Lower lobe of right lung (tissue), 2 donors: ENCODE results near the gene SLC6A18. TPM values are rescaled to one million over a fixed set of nuclear protein-coding genes. Genes with fewer than 3 reads are reported as not detected.

Experiments
- ATAC-seq, 2 donors: fragments of 200-7000 bp; cut with Tn5 transposase; one replicate each; pipeline ENCODE4 v1.9.1; 2020 to 2022; ENCODE audit warnings: mild to moderate bottlenecking in 2 of 2, moderate library complexity in 2 of 2
- DNase-seq: peaks from one replicate; pipeline ENCODE4 v3.0.0-alpha.2; 2020
- H3K27ac ChIP-seq: fragments of 200-600 bp; one replicate; pipeline ENCODE4 v1.8.0; 2022
- H3K27me3 ChIP-seq: fragments of 200-600 bp; one replicate; pipeline ENCODE4 v1.8.0; 2022; ENCODE audit warnings: low read depth
- H3K36me3 ChIP-seq: fragments of 200-600 bp; one replicate; pipeline ENCODE4 v1.8.0; 2022; ENCODE audit warnings: mild to moderate bottlenecking
- H3K4me1 ChIP-seq: fragments of 200-600 bp; one replicate; pipeline ENCODE4 v1.8.0; 2022
- H3K4me3 ChIP-seq: fragments of 200-600 bp; one replicate; pipeline ENCODE4 v1.8.0; 2022; ENCODE audit warnings: mild to moderate bottlenecking
- H3K9me3 ChIP-seq: fragments of 200-600 bp; one replicate; pipeline ENCODE4 v1.8.0; 2022
- intact Hi-C: fragments of 100-400 bp; cut with DNase I; formaldehyde crosslinking; loops from one replicate; pipeline ENCODE4 v1.11.0; 2022
- total RNA-seq: library from RNA; stranded (reverse); fragmentation: NEBNext Ultra II Directional; extraction: Animal tissue kit (Norgen Biotek cat#: 25700); gene quantifications from one replicate; pipeline ENCODE4 v1.2.1, GENCODE V29; 2021
- TF ChIP-seq, protein P1 (sequence below): fragments of 200-600 bp; IDR thresholded peaks from one replicate; pipeline ENCODE4 v1.8.0; 2022; ENCODE audit warnings: antibody characterized with exemption, mild to moderate bottlenecking
- donor health status: DM: no; HTN: yes; CAD: no; lungs with severe emphysema.

Gene SLC6A18
- total RNA-seq, 1 donor from 2014 or later: not detected

DNA sequence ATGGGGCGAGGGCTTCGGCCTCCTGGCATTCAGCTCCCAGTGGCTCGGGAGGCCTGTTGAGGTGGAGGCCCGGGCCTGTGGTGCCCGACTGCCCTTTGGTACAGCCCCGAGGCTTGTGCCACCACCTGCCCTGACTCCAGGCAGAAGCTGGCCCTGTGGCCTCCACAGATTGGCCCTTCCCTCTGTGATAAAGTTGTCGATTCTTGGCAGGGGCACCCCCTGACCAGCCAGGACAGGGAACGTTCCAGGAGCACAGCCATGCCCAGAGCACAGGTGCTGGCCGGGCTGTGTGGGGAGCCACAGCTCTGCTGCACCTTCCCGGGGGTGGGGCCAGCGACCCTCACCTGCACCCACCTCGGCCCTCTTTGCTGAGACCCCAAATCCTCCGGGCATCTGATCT lies 32.7 kb downstream of the SLC6A18 start:
- intact Hi-C loops: no loop called here
- Histone ChIP-seq H3K27ac (no peak overlapping the region), H3K27me3 (no peaks in the 10 kb centered on the region), H3K4me1 (no peaks in the 10 kb centered on the region), H3K4me3 (no peak overlapping the region), H3K9me3 (no peaks in the 10 kb centered on the region), H3K36me3 (no peaks in the 10 kb centered on the region)
- TF ChIP-seq, protein P1, sequence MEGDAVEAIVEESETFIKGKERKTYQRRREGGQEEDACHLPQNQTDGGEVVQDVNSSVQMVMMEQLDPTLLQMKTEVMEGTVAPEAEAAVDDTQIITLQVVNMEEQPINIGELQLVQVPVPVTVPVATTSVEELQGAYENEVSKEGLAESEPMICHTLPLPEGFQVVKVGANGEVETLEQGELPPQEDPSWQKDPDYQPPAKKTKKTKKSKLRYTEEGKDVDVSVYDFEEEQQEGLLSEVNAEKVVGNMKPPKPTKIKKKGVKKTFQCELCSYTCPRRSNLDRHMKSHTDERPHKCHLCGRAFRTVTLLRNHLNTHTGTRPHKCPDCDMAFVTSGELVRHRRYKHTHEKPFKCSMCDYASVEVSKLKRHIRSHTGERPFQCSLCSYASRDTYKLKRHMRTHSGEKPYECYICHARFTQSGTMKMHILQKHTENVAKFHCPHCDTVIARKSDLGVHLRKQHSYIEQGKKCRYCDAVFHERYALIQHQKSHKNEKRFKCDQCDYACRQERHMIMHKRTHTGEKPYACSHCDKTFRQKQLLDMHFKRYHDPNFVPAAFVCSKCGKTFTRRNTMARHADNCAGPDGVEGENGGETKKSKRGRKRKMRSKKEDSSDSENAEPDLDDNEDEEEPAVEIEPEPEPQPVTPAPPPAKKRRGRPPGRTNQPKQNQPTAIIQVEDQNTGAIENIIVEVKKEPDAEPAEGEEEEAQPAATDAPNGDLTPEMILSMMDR: no peak
- no peak for ATAC-seq
- DNase-seq: no peak

DNA sequence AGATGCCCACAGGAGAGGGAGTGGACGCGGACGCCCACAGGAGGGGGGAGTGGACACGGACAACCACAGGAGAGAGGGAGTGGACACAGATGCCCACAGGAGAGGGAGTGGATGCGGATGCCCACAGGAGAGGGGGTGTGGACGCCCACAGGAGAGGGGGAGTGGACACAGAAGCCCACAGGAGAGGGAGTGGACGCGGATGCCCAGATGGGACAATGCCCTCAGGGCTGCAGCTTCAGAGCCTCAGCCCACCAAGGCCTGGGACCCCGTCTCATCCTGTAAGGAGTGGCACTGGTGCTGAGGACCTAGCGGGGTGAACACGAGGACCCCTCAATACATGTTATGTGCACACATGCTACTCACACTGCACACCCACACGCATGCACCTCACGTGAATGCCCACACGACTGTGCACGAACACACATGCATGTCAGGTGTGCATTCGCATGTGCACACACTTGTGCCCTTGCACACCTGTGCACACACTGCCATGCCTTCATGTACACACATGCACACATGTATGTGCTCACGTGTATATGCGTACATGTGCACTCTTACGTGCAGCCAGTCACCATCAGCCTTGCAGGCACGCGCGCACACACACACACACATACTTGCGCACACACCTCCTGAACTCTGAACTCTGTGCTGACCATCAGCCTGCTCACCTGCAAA lies 34.8 kb downstream of the SLC6A18 start:
- intact Hi-C loops: no loop called here
- TF ChIP-seq, protein P1: no peak
- Histone ChIP-seq H3K36me3 (no peaks in the 10 kb centered on the region), H3K9me3 (no peaks in the 10 kb centered on the region), H3K27ac (no peak overlapping the region), H3K4me3 (no peak overlapping the region), H3K4me1 (no peaks in the 10 kb centered on the region), H3K27me3 (no peaks in the 10 kb centered on the region)
- DNase-seq (no peak), ATAC-seq (no peak)

DNA sequence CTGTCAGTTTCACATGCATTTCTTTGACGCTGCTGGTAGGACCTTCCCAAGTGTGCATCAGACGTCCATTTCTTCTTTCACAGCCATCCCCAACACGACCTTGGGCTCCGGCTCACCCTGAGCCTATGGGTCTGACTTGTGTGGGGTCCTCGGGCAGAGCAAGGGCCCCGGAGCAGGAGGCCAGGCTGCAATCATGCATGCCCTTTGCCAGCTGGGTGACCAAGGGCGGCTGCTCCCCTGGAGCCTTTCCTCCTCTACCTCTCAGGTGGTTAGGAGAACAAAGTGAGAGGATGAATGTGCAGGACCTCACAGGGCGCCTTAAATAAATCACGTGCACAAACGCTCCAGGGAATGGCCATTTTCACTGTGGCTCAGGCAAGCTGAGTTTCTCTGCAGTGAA lies 36.5 kb downstream of the SLC6A18 start:
- no peaks in the 10 kb centered on the region for H3K9me3 ChIP-seq
- no peak overlapping the region for H3K27ac ChIP-seq
- no peaks in the 10 kb centered on the region for H3K4me1 ChIP-seq
- TF ChIP-seq, protein P1: no peak
- H3K4me3 ChIP-seq: no peak overlapping the region
- no peak for ATAC-seq
- DNase-seq: no peak
- no peaks in the 10 kb centered on the region for H3K27me3 ChIP-seq
- intact Hi-C loops: no loop called here
- no peaks in the 10 kb centered on the region for H3K36me3 ChIP-seq

DNA sequence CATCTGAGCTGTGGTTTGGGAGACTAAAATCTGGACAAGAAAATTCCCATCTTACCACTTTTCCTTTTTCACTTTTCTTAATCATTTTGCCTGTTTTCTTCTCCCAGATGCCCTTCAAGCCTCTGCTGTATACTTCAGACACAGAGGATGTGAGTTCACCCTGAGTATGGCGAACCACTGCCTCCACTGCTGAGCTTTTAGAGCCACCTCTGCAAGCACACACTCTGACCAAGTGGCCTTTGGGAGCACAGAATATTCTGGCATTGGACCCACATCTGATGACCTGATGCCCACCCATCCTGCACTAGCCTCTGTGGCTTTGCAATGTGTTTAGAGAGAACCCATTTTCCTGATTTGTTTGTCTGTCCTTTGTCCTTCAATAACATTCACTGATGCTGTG lies 37.2 kb downstream of the SLC6A18 start:
- H3K4me1 ChIP-seq: no peaks in the 10 kb centered on the region
- H3K36me3 ChIP-seq: no peaks in the 10 kb centered on the region
- H3K27me3 ChIP-seq: no peaks in the 10 kb centered on the region
- no peaks in the 10 kb centered on the region for H3K9me3 ChIP-seq
- TF ChIP-seq, protein P1: no peak
- H3K4me3 ChIP-seq: no peak overlapping the region
- DNase-seq: no peak
- intact Hi-C loops: no loop called here
- no peak overlapping the region for H3K27ac ChIP-seq
- ATAC-seq: no peak

DNA sequence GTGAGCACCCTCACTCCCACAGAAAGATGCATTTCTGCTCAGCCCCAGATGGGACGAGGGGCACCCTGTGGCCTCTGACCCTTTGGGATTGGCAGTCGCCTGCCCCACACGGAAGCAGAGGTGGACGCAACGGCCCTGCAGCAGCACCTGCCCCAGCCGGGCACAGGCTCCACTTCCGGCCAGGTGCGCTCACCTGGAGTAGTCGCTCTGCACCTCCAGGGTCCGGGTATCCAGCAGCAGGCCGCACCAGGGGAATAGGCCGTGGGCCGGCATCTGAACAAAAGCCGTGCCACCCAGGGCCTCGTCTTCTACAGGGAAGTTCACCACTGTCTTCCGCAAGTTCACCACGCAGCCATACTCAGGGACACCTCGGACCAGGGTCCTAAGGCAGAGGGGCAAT lies 39.0 kb downstream of the SLC6A18 start:
- no peak for DNase-seq
- Histone ChIP-seq H3K4me3 (no peak overlapping the region), H3K36me3 (no peaks in the 10 kb centered on the region), H3K9me3 (no peaks in the 10 kb centered on the region), H3K4me1 (no peaks in the 10 kb centered on the region), H3K27ac (no peak overlapping the region), H3K27me3 (no peaks in the 10 kb centered on the region)
- intact Hi-C loops: no loop called here
- TF ChIP-seq, protein P1: no peak
- no peak for ATAC-seq
